Fibroblast of gingiva (primary cell): Measurements from ENCODE around the gene VWA5B1.

ENCODE experiments used
- DNase-seq: peaks from one replicate; pipeline ENCODE4 v3.0.0-alpha.2; 2011; ENCODE audit warnings: low read depth

Gene VWA5B1

DNA sequence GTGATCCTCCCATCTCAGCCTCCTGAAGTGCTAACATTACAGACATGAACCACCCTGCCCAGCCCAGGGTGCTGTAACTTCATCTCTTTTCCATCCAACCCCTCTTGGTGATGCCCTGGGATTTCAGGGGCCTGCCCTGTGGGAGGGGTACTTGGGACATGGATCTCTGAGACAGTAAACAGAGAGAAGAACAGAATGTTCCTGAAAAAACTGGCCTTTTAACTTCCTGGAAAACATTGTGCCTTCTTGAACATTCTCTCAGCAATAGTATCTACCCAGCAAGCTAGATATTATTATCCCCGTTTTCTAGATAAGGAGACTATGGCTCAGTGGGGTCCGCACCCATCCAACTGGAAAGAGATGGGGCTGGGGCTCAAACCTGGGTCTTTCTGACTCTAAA, 57.0 kb downstream of the VWA5B1 start:
- no peak for DNase-seq

DNA sequence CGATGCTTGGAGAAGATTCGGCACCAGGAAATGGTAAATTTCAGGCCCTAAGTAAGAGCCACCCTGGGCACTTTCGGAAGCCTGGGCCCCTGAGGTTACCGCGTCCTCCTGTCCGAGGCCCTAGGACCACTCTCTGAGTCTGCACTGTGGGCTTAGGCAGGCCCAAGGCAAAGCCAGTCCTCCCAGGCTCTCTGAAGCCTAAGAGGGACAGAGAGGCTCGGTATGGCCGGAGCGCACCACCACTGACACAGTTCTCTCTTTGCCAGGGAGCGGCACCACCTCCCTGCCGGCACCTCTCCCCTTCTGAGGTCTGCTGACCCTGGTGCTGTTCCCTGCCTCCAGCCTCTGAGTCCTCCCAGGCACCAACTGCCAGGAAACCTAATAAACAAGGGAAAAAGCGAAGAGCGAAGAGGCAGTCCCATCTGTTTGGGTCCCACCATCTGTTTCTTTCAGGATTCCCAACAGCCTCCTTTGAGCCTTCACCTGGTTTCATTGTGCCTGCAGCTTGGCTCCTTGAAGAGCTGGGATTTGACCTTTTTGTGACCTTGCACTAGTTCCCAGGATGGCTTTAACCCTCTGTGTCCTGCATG, 57.7 kb downstream of the VWA5B1 start:
- DNase-seq, result no peak

GRCh38 chr1:20349561-20349960, 58.9 kb downstream of the VWA5B1 start:
- DNase-seq, result no peak

DNA sequence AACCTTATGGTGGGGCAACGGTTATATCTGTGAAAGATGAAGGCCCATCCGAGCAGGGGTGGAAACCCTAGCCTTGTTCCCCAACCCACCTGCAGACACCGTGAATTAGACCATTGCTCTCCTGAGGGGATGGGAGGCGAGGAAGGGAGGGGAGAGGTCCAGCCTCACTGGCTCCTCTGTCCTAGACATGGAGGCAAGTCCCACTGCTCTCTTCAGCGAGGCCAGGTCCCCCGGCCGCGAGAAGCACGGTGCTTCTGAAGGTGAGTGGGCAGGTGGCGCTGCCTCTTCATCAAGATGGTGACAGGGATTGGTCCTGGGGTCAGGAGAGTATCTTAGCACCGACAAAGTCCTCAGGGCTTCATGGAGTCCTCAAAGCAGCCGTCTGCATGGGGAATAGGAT, 59.3 kb downstream of the VWA5B1 start:
- no peak for DNase-seq

- DNase-seq, result no peak
Measured at GRCh38 chr1:20350421-20350820, 59.7 kb downstream of the VWA5B1 start.

DNA sequence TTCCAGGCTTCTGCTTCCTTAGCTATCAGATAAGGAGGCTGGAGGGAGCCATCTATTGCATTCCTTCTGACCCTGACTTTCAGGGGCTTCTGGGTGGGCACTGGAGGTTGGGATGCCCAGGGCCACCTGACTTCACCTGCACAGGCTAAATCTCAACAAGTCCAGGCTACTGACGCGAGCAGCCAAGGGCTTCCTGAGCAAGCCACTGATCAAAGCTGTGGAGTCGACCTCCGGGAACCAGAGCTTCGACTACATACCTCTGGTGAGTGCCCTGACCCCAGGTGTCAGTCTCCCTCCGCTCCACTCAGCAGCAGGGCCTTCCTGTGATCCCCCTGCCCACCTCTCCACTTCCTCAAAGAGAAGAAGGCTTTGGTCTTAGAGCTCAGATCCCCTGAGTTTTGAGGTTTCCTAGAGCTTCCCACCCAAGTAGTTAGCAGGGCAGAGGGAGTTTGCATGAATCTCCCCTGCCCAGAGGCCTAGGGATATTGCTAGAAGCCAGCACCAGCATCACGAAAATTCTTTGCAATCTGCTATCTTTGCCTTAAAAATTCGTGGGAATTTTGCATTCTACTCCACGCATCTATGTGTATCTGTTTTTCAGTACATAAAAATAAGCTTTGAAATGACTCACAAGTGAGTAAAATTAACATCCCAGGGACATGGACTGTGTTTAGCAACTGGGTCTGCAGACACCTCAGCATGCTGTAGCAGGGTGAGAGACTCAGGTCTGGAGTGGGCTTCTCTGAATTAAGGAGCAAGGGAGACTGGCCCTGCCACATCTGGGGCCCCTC, 61.4 kb downstream of the VWA5B1 start:
- DNase-seq, result no peak

DNA sequence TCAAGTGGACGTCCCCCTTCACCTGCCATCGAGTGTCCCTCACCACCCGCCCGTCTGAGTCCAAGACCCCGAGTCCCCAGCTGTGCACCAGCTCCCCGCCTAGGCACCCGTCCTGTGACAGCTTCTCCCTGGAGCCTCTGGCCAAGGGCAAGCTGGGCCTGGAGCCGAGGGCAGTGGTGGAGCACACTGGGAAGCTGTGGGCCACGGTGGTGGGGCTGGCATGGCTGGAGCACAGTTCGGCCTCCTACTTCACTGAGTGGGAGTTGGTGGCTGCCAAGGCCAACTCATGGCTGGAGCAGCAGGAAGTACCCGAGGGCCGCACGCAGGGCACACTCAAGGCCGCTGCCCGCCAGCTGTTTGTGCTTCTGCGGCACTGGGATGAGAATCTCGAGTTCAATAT, 63.2 kb downstream of the VWA5B1 start:
- DNase-seq, result no peak

DNA sequence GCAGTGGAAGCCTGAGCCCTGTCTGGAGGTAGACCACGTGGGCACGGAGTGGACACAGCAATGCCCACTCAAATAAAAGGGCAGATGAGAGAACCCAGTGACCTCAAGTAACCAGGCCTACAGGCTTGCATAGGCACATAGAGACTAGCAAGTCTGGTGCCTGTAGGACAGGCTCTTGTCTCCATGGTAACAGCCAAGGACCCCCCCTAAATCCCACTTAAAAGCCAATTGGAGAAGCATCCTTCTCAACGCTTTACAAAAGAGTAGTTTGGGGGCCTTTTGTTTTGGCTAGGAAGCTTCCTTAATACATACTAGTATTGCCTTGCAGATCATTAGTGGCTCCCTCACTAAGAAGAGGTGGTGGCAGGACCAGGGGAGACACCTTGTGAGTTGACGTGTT, 63.9 kb downstream of the VWA5B1 start:
- DNase-seq, result no peak

- DNase-seq, result no peak
Measured at GRCh38 chr1:20355101-20355827, 64.6 kb downstream of the VWA5B1 start.

- no peak for DNase-seq
Measured at GRCh38 chr1:20355828-20356735, 65.4 kb downstream of the VWA5B1 start.

GRCh38 chr1:20356850-20357459, 66.3 kb downstream of the VWA5B1 start:
- DNase-seq, result no peak

DNA sequence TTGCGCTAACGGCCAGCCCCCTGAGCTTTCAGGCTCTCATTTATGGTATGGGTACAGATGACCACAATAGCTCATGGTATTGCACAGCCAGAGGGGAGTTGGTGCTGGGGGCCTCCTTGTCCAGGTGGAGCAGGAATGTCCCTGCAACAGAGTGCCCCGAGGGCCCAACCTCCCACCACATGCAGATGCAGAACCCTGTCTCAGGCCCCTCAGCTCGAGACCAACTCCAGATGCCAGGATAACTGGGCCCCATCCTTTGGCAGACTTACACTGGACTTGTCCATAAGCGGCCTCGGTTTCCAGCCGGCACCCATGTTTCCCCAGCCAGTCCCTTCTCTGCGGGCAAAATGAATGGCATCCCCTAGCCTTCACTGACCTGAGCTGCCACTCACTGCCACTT, 67.1 kb downstream of the VWA5B1 start:
- DNase-seq, result no peak

DNA sequence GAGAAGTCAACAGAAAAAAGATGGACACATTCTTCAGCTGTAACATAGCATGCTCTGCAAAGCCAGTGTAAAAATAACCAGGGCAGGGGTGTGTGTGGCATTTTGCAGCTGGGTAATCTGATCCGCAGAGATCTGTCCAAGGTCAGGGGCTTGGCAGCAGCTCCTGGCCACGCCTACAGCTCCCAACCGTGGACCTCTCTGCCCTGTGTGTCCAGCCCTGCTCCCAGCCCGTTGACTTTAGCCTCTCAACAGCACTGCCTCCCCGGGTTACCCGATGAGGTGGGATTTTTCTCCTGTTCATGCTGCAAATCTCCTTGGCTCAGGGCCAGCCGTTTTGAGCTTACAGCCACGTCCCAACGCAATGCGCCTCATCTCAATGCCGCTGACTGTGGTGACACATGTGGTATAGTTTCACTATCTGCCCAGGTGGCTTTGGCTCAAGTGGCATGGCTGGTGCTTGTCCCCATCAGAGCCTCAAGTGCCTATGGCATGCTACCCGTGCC, 68.1 kb downstream of the VWA5B1 start:
- DNase-seq, result peak; percentile 64

GRCh38 chr1:20359451-20360330, 69.0 kb downstream of the VWA5B1 start:
- DNase-seq, result no peak

- DNase-seq, result no peak
Measured at GRCh38 chr1:20361401-20361800, 70.7 kb downstream of the VWA5B1 start.

DNA sequence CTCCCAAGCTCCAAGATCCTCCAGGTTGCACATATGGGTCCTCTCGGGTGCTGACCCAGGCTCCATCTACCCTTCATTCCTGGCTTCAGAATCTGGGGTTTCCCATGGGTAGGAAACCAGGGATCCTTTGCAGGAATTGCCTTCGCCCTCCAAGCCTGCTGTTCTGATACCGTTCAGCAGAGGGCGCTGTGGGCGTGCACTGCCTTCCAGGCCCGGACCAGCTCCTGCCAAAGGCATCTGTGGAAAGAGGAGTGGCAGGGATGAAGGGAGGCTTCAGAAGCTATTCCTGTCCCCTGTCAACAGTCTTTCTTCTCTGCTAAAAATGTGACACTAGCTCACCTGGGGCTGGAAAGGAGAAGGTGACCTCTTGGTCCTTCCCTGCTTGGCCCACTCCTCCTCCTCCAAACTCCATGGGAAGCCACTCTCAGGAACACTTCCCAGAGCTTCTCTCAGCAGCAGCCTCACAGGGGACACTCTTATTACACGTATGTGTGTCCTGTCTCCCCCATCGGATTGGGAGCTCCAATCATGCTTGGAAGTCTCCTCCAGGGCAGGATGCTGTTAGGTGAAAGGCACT, 71.2 kb downstream of the VWA5B1 start:
- peak; percentile 32 for DNase-seq

- no peak for DNase-seq
Measured at GRCh38 chr1:20362856-20363255, 72.2 kb downstream of the VWA5B1 start.

- DNase-seq, result no peak
Measured at GRCh38 chr1:20365421-20366055, 74.9 kb downstream of the VWA5B1 start.

DNA sequence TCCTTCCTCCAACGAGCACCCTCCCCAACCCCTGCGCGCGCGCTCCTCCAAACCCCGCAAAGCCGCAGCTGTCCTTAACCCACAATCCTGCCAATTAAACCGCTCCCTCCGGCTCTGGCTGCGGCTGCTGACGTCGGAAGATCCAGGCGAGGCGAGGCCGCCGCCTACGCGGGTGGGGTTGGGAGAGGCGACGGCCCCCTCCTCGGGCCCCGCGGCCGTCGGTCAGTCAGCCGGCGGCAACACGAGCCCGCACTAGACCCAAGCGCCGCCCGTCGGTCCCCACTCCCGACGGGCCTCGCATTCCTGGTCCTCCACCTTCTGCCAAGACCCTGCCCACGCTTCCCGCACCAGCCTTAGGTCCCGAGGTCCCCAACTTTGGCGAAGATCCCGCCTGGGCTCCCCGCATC, 75.4 kb downstream of the VWA5B1 start:
- no peak for DNase-seq
